Neural cell (in vitro differentiated cells): ENCODE measurements around the gene NMT1. TPM values are rescaled to one million over a fixed set of nuclear protein-coding genes. Genes with fewer than 3 reads are reported as not detected.
"Not testable (repeated sequence)": the region's sequence is repeated elsewhere in the genome, so short reads cannot be mapped to it uniquely, and the experiment has no call there.

Experiments used
- H2AFZ ChIP-seq: fragments of 200-600, 300-800 bp; sonication (generic), shearing (Covaris generic); 2 replicates; pipeline ENCODE4 v1.6.0; 2014; ENCODE audit warnings: low read depth, mild to moderate bottlenecking, antibody characterized with exemption, low read length, moderate library complexity
- H3F3A ChIP-seq: fragments of 200-600 bp; shearing (Covaris generic); 2 replicates; pipeline ENCODE4 v1.6.1; 2016; ENCODE audit warnings: mild to moderate bottlenecking, moderate library complexity, mixed read lengths, antibody characterized with exemption, low read length; ENCODE audit not compliant: insufficient read depth, poor library complexity, severe bottlenecking
- H3K27ac ChIP-seq: fragments of 200-600, 300-800 bp; sonication (generic), shearing (Covaris generic); 2 replicates; pipeline ENCODE4 v1.5.1; 2014; ENCODE audit warnings: mild to moderate bottlenecking, low read length, moderate library complexity
- H3K27me3 ChIP-seq: fragments of 300-800, 200-600 bp; sonication (generic), shearing (Covaris generic); 2 replicates; pipeline ENCODE4 v1.6.0; 2014; ENCODE audit warnings: mild to moderate bottlenecking, low read depth, low read length, moderate library complexity; ENCODE audit not compliant: insufficient read depth
- H3K36me3 ChIP-seq: fragments of 300-800, 200-600 bp; sonication (generic), shearing (Covaris generic); 2 replicates; pipeline ENCODE4 v1.5.1; 2014; ENCODE audit warnings: mild to moderate bottlenecking, antibody characterized with exemption, low read length, moderate library complexity; ENCODE audit not compliant: insufficient read depth
- H3K4me2 ChIP-seq: fragments of 300-800, 200-600 bp; sonication (generic), shearing (Covaris generic); 2 replicates; pipeline ENCODE4 v1.6.0; 2014; ENCODE audit warnings: mild to moderate bottlenecking, low read length
- H3K4me3 ChIP-seq: fragments of 300-800, 200-600 bp; sonication (generic), shearing (Covaris generic); 2 replicates; pipeline ENCODE4 v1.5.1; 2014; ENCODE audit warnings: mild to moderate bottlenecking, low read length, moderate library complexity
- H3K79me2 ChIP-seq: fragments of 200-600 bp; shearing (Covaris generic); replicated peaks from 2 replicates; pipeline ENCODE4 v1.6.0; 2014; ENCODE audit warnings: mild to moderate bottlenecking, low read length, moderate library complexity; ENCODE audit not compliant: insufficient read depth
- H3K9ac ChIP-seq: fragments of 300-800, 200-600 bp; sonication (generic), shearing (Covaris generic); 2 replicates; pipeline ENCODE4 v1.6.1; 2016; ENCODE audit warnings: mild to moderate bottlenecking, low read length, mixed read lengths
- H3K9me2 ChIP-seq: fragments of 200-600 bp; shearing (Covaris generic); 2 replicates; pipeline ENCODE4 v1.6.1; 2016; ENCODE audit warnings: mild to moderate bottlenecking, low read length, mixed read lengths; ENCODE audit not compliant: insufficient read depth
- H3K9me3 ChIP-seq: fragments of 200-600, 300-800 bp; sonication (generic), shearing (Covaris generic); 2 replicates; pipeline ENCODE4 v1.6.1; 2016; ENCODE audit warnings: mild to moderate bottlenecking, mixed run types, low read length, moderate library complexity, mixed read lengths
- H4K20me1 ChIP-seq: fragments of 200-600 bp; shearing (Covaris generic); 2 replicates; pipeline ENCODE4 v1.6.1; 2016; ENCODE audit warnings: mild to moderate bottlenecking, mixed run types; ENCODE audit not compliant: insufficient read depth
- CTCF ChIP-seq: fragments of 450-650 bp; IDR thresholded peaks from 2 replicates; pipeline ENCODE4 v1.5.1; 2014; ENCODE audit warnings: antibody characterized with exemption, mild to moderate bottlenecking, moderate library complexity; ENCODE audit not compliant: poor library complexity, severe bottlenecking
- EP300 ChIP-seq: fragments of 450-650 bp; conservative IDR thresholded peaks from 2 replicates; pipeline ENCODE4 v1.6.1; 2014; ENCODE audit warnings: antibody characterized with exemption, mild to moderate bottlenecking, moderate library complexity; ENCODE audit not compliant: poor library complexity, severe bottlenecking
- EZH2 ChIP-seq: fragments of 200-600, 300-800 bp; shearing (Covaris generic), sonication (generic); IDR thresholded peaks from 2 replicates; pipeline ENCODE4 v1.6.1; 2014; ENCODE audit warnings: antibody characterized with exemption, low read length, borderline replicate concordance, mild to moderate bottlenecking; ENCODE audit not compliant: insufficient read depth, poor library complexity, severe bottlenecking
- MXI1 ChIP-seq: fragments of 450-650 bp; conservative IDR thresholded peaks from 2 replicates; pipeline ENCODE4 v1.6.1; 2014; ENCODE audit warnings: antibody characterized with exemption, mild to moderate bottlenecking; ENCODE audit not compliant: poor library complexity, severe bottlenecking
- POLR2AphosphoS5 ChIP-seq: IDR thresholded peaks from 2 replicates; pipeline ENCODE4 v1.6.1; 2012
- RAD21 ChIP-seq: fragments of 450-650 bp; conservative IDR thresholded peaks from 2 replicates; pipeline ENCODE4 v1.6.1; 2014; ENCODE audit warnings: antibody characterized with exemption, mild to moderate bottlenecking, moderate library complexity
- REST ChIP-seq: IDR thresholded peaks from 2 replicates; pipeline ENCODE4 v1.6.1; 2012; ENCODE audit warnings: borderline replicate concordance
- SMC3 ChIP-seq: fragments of 450-650 bp; conservative IDR thresholded peaks from 2 replicates; pipeline ENCODE4 v1.6.1; 2014; ENCODE audit warnings: antibody characterized with exemption, mild to moderate bottlenecking, moderate library complexity; ENCODE audit not compliant: poor library complexity
- TAF1 ChIP-seq: IDR thresholded peaks from 2 replicates; pipeline ENCODE4 v1.6.1; 2012; ENCODE audit warnings: low read depth
- polyA plus RNA-seq: library from polyadenylated mRNA; depleted of rRNA; stranded (reverse); fragments of >200 nt; gene quantifications from 2 replicates; pipeline ENCODE4 v1.2.3, GENCODE V29; 2014

NMT1 gene
- polyA plus RNA-seq, 1 donor from 2014 or later: 23.4 TPM

GRCh38 chr17:45123930-45124796 is 63.0 kb downstream of the NMT1 start:
- Histone ChIP-seq H2AFZ (no peak overlapping the region), H3K4me3 (no peak overlapping the region), H3K79me2 (no peaks in the 10 kb centered on the region), H3F3A (no peaks in the 10 kb centered on the region), H3K36me3 (no peaks in the 10 kb centered on the region), H3K9me2 (no peaks in the 10 kb centered on the region), H3K27me3 (no peaks in the 10 kb centered on the region), H3K9ac (no peak overlapping the region), H3K9me3 (no peaks in the 10 kb centered on the region), H3K4me2 (no peak overlapping the region), H3K27ac (no peak overlapping the region), H4K20me1 (no peaks in the 10 kb centered on the region)
- no peak for TF ChIP-seq EP300
- no peak for TF ChIP-seq POLR2AphosphoS5
- no peak for TF ChIP-seq MXI1
- no peak for TF ChIP-seq CTCF
- TF ChIP-seq EZH2: no peak
- no peak for TF ChIP-seq REST
- no peak for TF ChIP-seq SMC3
- TF ChIP-seq RAD21: no peak
- no peak for TF ChIP-seq TAF1

- H3F3A ChIP-seq: not testable (repeated sequence)
Measured at GRCh38 chr17:45124797-45125122, 63.6 kb downstream of the NMT1 start.

More at GRCh38 chr17:45124797-45125122, 63.6 kb downstream of the NMT1 start:
- not testable (repeated sequence) for H3K79me2 ChIP-seq, H3K4me2 ChIP-seq, H4K20me1 ChIP-seq, H3K9ac ChIP-seq, H3K9me2 ChIP-seq, H3K9me3 ChIP-seq, H3K27ac ChIP-seq, H3K27me3 ChIP-seq, H2AFZ ChIP-seq, H3K36me3 ChIP-seq, H3K4me3 ChIP-seq
